Activated CD4-positive, alpha-beta T cell treated with anti-CD3 and anti-CD28 coated beads, Interleukin-2, Interleukin-4, amounts not matched to agents 100 ng/mL and 50 ng/mL, durations not matched to agents 16 hours and 8 hours (primary cell): ENCODE measurements around the gene SMC1B.
A peak's percentile ranks its signal among the peaks of the same experiment; 100 is the strongest.
"Not testable (repeated sequence)": the region's sequence is repeated elsewhere in the genome, so short reads cannot be mapped to it uniquely, and the experiment has no call there.

Experiments
- DNase-seq: peaks from one replicate; pipeline ENCODE4 v3.0.0-alpha.2; 2020; ENCODE audit warnings: low spot score

SMC1B gene

DNA sequence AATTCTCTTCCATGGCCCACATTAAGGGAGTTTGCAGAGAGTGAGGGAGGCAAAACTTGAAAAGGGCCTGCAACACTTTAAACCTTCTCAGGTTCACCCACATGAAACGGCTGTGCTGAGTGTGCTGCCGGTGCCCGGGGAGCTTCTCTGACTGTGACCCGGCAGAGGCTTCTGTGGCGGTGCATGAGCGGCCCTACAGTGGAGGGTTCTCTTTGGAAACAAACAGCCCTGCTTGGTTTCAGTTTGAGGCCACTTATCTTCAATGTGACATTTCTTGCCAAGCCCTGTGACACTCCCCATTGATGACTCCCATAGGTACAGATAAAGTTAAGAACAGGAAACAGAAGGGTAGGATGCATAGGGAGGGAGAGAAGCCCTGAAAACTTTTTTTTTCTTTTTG is 71.9 kb downstream of the SMC1B start:
- peak; percentile 15 for DNase-seq

DNA sequence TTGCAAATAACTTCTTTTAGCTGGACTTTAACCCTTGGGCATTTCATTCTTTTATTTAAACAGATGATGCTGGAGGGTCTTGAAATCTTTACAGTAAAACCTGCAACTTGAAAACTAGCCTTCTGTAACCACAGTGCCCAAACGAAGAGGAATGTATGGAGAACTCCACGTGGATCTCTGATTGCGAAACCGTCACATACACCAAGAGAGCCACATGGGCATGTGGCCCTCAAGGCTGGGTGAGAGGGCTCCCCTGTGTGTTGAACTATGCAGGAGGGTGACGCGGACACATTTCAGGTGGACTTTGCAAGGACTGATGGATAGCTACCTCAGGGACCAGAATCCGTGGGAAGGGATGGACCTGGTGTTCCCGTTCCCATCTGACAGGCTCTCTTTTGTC is 73.1 kb downstream of the SMC1B start:
- no peak for DNase-seq

DNA sequence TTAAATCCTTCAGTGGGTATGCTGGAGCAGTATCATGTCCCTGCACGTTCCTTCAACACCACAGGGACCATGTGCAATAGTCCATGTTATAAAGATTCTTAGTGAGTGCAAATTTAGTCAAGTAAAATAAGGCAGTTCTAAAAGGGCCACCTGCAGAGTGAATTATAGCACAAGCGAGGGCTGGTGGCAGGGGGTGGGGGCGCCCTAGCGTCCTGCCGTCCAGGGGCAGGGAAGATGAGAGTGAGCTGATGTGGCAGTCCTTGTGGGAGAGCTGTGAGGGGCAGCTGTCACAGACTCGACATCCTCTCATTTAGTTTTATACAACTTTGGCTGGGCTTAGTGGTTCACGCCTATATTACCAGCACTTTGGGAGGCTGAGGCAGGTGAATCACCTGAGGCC is 74.6 kb downstream of the SMC1B start:
- DNase-seq, result no peak

DNA sequence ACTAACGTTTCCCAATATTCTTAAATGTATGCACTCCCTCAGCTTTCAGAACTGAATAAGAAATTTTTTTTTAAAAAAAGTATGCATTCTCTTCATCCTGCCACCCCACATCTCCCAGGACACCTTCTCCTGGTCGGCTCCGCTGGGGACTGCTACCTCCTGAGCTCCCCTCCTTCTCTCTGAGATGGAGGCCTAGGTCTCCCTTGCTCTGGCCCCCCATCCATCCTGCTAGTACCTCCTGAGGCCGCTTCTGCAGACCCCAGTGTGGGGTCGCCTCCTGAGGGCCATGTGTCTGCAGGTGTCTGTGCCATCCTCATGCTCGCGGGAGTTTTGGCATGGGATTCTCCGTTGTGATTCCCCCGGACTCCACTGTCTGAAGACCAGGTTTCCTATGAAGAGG is 75.9 kb downstream of the SMC1B start:
- no peak for DNase-seq

DNA sequence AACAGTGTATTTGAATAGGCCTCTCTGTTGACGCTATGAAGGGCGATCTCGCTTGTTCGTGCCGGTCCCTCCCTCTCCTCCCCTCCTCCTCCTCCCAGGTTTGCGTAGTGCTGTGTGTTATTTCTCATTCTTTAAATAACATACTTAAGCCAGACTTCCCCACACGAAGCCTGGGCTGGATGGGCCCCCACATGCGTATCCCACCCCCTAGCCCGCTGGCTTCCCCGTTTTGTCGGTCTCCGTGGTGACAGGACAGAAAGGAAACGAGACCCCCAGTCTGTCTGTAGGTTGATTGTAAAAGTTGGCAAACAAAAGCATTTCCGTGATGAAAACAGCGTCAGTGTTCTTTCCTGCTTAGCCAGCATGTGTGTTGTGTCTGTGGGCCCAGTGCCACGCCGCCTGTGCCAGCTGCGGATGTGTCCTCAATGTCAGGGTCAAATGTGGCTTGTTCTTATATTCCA is 76.4 kb downstream of the SMC1B start:
- DNase-seq, result no peak

DNA sequence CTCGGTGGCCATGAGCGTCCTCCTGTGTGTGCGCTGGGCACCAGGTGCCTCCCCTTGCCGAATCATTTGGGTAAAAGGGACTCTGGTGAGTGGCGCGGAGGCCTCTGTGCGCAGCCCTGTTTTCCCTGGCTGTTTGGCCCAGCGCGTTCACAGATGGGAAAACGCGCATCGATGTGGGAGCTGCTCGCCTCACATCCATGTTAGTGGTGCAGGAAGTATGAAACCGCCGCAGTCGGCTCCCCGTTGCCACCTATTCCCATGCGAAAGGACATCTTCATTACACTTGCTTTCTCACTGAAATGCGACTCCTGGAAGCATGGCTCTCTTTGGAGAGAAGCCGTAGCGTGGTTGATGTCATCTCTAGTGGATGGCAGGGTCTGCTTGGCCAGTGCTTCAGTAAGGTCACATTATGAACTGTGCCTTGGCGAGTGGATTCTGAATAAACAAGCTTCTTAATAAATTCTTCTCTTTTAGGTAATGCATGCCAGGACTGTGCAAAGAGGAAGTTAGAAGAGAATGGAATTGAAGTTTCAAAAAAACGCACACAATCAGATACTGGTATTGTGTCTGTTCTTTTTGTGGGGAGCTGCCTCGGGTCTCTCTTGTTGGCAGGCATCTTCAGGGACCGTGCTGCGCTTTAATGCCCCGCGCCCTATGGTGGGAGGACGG is 77.4 kb downstream of the SMC1B start:
- DNase-seq, result no peak

DNA sequence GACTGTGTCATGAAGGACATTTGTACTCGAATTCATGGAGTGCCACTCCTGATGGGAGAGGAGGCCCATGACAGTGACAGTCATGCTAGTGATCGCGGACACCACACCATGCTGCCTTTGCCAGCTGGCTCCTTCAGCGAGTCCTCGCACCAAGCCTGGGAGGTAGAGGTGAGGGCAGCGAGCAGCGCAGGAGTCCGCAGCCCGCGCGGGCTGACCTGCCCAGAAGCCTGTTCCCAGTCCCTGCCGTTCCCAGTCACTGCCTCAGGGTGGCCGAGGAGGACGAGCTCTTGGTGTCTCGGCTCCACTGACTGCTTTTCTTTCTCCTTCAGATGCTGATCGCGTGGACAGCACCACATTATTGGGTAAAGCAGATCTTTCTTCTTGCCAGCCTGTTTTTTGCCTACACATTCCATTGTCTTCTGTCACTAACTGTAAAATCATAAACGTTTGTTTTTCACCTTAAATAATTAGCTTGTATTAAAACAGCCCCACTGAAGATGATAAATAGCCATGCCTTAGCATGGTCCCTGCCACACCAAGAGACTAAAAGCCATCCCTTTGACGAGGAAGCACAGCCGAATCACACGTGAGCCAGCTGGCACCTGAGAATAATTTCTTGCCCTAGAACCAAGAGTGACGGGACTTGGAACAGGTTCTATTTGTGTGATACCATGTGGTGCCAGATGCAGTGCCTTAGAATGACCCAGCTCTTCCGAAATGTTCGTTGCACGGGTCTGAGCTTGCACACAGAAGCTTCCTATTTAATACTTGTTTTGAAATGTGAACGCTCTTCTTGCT is 78.2 kb downstream of the SMC1B start:
- no peak for DNase-seq

DNA sequence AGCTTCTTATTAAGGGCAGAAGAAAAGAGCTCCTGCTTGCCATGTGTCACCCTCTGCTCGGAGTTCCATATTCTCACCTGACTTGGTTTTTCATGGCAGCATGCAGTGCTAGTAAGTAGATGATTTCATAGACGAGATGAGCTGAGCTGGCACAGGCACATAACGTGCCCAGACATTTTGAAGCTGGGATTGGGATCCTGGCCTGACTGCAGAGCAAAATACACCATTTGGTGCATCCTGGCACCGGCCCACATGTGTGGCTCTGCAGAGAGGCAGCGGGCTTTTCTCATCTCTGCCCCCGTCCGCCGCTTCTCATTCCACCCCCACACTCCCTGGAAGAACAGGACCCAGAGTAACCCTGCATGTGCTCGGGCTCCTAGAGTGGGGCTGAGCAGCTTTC is 78.9 kb downstream of the SMC1B start:
- DNase-seq, result no peak

DNA sequence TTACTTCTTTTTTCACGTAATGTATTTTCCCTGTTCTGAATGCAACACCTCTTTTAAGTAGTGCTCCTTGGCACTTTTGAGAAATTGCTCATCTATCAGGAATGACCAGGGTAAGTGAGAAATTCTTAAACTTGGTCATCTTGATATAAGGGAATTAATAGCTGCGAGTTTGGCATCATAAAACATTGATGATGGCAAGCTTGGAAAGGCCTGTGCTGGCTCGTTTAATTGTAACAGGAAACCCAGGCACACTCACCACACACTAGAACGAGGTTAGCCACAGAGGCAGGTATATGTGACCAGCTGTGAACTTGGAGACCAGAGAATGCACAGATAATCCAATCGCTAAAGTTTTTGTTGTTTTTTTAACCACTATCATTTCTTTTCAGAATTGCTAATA is 79.3 kb downstream of the SMC1B start:
- no peak for DNase-seq

DNA sequence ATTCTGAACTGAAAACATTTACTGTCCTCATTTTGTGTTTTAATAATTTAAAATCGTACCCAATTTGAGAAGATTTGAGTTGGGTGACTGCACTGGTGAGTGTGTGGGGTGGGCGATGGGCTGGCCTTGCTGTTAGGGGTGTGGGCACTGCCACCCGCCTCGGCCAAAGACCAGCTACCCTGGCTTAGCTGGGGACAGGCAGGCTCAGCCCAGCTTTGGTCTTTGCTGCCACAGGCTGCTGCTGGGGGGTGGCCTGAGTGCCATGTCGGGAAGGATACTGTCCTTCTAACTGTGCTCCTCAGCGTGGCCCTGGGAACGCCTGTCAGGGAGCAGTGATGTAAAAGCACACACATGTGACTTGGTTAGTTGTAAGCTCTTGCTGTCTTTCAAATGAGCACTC is 81.4 kb downstream of the SMC1B start:
- no peak for DNase-seq

DNA sequence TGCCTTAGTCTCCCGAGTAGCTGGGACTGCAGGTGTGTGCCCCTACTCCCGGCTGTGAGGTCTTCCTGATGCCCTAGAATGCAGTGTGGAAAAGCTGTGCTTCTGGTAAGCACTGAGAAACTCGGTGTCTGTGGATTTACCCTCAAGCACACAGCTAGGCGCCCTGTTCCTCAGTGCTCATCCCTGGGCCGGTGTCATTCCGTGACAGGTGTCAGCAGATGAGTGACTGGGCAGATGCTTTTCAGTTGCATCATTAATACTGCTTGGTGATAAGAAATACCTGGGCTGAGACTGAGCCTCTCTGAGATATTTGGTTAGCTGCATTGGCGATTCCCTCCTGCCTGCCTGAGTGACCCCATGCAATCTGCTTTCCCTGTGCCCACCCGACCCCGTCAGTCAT is 81.9 kb downstream of the SMC1B start:
- DNase-seq, result no peak

DNA sequence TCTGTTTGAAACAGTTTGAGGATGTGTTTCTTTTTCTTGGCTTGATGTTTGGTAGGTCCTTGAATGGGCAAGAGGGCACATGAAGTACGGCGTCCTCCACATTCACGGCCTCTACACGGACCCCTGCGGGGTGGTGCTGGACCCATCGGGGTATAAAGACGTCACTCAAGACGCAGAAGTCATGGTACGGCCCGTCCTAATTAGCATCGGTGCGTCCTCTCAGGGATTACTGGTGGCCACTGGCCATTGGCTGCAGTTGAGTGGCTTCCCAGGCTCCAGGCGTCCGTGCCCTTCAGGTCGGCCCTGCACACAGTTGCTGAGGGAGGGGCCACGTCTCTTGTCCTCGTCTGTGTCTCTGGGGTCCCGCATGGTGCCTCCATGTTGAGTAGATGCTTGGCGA is 82.9 kb downstream of the SMC1B start:
- DNase-seq, result no peak

DNA sequence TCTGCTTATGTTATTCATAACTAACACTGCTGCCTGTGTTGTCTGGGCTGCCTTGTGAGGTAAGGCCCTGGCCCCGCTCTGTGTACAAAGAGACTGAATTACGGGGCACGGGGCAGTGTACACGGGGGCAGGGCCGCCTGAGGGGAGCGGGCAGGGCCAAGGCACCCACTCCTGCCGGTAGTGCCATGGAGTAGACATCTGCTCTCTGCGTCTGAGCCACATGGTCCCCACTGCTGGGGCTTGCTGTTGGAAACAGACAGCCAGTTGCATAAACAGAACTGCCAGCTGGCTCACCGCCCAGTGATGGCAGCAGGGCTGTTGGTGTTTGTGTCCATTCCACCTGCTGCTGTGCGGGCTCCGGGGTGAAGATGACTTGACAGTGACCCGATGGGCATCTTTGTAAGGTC is 83.9 kb downstream of the SMC1B start:
- no peak for DNase-seq

DNA sequence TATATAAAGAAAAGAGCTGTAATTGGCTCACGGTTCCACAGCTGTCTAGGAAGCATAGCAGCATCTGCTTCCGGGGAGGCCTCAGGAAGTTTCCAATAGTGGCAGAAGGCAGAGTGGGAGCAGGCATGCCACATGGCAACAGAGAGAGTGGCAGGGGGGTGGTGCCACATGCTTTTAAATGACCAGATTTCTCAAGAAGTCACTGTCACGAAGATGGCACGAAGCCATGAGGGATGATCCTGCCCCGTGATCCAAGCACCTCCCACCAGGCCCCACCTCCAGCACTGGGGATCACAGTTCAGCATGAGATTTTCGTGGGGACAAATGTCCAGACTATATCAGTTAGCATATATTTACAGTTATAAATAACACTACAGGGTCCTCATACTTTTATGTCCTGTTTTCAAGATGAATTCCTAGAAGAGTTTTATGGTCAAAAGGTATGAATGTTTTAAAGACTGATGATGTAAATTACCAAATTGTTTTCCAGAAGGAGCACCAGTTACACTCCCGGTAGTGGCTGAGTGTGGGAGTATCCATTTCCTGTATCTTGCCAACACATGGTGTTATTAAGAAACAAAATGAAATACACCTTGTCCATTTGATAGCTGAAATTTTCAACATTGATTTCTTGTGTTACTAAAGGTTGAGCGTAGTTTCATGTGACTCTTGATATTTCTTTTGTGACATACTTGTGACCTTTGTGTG is 84.4 kb downstream of the SMC1B start:
- DNase-seq, result no peak

DNA sequence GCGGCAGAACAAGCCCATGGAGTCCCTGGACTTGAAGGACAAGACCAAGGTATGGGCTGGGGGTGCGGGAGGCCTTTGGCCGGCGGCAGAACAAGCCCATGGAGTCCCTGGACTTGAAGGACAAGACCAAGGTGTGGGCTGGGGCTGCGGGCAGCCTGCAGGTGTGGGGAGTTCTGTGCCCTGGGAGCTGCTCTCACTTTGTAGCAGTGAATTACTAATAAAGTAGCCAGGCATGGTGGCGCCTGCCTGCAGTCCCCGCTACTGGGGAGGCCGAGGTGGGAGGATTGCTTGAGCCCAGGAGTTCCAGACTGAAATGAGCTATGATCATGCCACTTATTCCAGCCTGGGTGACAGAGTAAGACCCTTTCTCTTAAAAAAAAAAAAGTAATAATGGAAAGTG is 85.1 kb downstream of the SMC1B start:
- DNase-seq, result not testable (repeated sequence)

DNA sequence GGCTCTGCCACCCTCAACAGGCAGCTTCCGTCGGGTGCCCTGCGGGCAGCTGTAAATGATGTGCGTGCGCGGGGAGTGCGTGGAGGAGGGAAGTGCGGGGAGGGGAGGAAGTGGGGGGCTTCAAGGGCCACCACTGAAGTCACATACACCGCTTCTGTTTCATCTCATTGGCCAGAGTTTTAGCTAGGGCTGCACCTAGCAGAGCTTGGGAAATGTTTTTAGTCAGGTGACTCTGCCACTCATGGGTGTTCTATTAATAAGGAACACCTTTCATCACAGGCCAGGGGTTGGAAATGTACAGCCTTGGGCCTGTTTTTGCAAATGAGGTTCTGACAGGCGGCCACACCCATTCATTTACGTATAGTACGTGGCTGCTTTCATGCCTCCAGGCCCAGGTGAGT is 89.1 kb downstream of the SMC1B start:
- DNase-seq, result no peak

DNA sequence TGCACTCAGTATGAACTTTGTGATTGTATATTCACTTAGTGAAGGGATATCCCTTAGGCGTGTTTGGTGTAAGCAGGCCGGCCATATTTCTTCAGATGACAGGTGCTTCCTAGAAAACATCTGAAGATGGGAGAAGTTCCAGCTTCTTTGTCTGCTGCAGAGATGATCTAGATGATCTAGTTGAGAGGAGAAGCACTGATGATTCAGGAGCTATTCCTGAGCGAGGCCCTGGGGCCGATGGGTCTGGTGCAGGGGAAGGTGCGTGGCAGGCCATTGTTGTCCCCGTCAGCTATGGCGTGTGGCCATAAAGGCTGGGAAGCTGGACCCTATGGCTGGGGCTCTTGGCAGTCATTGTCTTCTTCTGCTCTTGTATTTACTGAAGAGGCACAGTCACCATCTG is 89.7 kb downstream of the SMC1B start:
- no peak for DNase-seq

DNA sequence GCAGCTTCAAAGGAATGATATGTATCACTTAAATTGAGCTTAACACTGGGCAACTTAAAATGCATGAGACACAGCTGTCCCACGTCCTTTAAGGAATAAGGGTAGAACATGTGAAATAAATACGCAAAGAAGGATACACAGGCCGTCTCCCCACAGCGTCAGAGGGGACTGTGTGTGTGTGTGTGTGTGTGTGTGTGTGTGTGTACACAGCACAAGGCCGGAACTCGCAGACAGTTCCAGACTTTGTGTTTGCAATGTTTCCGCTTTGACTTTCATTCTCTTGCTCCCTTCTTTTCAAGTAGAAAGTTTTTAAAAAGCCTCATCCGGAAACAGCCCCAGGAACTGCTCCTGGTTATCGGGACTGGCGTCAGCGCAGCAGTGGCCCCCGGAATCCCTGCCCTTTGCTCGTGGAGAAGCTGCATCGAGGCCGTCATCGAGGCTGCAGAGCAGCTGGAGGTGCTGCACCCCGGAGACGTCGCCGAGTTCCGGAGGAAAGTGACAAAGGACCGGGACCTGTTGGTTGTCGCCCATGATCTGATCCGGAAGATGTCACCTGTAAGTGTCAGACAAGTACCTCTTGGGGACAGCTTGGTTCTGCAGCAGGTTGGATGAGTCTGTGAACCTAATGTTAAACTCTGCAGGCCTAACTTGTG is 90.4 kb downstream of the SMC1B start:
- DNase-seq, result no peak

DNA sequence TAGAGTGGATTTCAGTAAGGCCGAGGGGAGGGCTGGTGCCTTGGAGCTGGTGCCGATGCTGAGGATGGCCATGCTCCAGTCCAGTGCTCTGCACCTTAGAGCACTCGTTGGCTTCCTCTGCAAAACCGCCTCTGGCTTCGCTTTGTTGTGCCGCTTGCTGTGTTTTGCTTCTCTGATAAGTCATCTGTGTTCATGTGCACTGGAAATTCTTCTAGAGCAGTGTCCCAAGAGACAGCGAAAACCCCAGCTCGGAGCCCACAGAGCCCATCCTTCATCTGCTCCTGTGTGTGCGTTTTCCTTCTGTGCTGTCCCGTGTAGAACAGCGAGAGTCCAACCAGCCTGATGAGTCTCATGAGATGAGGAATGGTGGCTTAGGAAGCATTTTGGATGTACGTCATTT is 91.6 kb downstream of the SMC1B start:
- no peak for DNase-seq

DNA sequence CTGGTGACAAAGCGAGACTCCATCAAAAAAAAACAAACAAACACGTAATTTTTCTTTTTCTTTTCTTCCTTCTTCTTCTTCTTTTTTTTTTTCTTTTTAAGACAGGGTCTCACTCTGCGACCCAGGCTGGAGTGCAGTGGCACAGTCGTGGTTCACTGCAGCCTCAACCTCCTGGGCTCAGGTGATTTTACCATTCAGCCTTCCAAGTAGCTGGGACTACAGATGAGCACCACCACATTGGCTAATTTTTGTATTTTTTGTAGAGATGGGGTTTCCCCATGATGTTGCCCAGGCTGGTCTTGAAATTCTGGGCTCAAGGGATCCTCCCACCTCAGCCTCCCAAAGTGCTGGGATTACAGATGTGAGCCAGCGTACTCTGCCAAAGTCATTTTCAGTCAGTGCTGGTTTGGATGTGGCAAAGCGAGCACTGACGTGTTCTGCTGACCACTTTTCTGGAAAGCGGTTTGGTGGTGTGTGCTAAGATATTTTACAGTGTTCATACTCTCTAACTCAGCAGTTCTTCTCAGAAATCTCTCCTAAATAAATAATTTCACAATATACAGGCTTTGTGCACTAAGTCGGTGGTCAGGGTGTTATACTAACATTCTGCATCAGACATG is 92.9 kb downstream of the SMC1B start:
- DNase-seq, result no peak

DNA sequence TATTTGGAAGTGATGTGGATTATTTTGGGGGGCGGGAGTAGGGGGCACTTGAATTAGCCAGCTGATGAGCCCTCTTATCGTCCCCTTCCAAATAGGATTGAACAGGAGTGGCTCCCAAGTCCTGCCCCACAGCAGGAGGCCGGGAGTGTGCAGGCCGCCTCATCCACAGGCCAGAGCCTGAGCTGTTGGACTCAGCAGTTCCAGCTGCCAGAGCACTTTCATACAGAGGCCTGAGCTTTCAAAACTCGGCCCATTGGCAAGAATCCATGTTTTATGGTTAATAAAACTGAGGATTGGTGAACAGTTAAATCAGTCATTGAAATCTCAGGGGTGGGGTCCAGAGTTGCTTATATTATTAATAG is 94.1 kb downstream of the SMC1B start:
- DNase-seq, result no peak
